Measurements from ENCODE around the gene EFNA1.

DNA sequence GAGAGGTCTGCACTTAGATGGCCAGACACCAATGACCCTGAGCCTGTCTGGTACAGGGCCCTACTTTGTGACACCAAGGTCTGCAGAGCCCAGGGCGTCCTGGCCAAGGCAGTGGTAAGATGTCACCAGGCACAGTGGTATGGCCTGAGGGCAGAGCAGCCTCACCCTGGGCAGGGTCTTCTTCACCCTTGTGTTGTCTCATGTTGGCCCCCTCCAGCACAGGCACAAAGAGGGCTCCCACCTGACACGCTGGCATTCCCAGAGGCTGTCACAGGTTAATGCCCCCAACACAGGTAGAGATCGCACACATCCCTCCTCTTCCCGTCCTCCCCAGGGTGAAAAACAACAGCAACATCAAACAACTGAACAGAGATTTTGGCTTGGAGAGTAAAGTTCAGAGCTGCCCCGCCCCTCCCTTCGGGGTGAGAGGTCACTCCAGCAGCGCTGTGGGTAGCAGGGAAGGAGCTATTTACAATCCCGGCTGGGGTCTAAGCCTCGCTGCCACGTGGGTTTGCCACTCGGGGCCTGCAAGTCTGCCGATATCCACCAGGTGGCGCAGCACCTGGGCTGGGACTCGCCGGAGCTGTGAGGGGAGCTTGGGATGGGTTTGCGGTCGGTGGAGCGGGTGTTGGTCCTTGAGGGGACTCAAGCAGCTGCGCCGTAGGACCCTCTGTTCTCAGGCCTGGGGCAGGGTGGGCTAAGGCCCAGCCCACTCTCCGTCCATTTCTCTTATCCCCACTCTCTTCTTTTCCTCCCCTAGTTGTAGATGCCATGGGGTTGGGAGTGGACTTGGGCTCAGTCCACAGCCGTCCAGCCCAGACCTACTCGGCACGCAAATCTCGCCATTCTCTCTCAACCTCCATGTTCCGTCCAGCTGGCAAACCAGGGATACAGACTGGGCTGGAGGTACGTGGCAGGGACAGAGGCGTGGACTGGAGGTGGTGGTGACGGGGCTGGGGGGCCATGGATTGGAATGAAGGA is 36.3 kb upstream of the EFNA1 start:
- TF ChIP-seq POLR2A (IDR thresholded peaks at IDR 0.05) = no peak
- TF ChIP-seq POLR2AphosphoS5 (IDR thresholded peaks at IDR 0.05) = peak; percentile 60
- TF ChIP-seq, protein P1, sequence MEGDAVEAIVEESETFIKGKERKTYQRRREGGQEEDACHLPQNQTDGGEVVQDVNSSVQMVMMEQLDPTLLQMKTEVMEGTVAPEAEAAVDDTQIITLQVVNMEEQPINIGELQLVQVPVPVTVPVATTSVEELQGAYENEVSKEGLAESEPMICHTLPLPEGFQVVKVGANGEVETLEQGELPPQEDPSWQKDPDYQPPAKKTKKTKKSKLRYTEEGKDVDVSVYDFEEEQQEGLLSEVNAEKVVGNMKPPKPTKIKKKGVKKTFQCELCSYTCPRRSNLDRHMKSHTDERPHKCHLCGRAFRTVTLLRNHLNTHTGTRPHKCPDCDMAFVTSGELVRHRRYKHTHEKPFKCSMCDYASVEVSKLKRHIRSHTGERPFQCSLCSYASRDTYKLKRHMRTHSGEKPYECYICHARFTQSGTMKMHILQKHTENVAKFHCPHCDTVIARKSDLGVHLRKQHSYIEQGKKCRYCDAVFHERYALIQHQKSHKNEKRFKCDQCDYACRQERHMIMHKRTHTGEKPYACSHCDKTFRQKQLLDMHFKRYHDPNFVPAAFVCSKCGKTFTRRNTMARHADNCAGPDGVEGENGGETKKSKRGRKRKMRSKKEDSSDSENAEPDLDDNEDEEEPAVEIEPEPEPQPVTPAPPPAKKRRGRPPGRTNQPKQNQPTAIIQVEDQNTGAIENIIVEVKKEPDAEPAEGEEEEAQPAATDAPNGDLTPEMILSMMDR (IDR thresholded peaks at IDR 0.05) = peak; percentile 97 to 99 (median 98)
